Measurements from ENCODE around the gene VWF.

DNA sequence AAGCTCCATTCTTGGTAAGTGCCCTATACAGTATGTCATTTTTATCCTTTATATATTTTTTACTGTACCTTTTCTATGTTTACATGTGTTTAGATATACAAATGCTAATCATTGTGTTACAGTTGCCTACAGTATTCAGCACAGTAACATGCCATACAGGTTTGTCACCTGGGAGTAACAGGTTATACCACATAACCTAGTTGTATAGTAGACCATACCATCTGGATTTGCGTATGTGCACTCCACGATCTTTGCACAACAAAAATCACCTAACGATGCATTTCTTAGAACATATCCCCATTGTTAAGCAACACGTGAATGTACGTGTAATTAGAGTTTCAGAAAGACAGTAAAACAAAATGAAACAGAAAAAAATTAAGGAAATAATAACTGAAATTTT, 167.5 kb downstream of the VWF start:
- TF ChIP-seq, protein P1, sequence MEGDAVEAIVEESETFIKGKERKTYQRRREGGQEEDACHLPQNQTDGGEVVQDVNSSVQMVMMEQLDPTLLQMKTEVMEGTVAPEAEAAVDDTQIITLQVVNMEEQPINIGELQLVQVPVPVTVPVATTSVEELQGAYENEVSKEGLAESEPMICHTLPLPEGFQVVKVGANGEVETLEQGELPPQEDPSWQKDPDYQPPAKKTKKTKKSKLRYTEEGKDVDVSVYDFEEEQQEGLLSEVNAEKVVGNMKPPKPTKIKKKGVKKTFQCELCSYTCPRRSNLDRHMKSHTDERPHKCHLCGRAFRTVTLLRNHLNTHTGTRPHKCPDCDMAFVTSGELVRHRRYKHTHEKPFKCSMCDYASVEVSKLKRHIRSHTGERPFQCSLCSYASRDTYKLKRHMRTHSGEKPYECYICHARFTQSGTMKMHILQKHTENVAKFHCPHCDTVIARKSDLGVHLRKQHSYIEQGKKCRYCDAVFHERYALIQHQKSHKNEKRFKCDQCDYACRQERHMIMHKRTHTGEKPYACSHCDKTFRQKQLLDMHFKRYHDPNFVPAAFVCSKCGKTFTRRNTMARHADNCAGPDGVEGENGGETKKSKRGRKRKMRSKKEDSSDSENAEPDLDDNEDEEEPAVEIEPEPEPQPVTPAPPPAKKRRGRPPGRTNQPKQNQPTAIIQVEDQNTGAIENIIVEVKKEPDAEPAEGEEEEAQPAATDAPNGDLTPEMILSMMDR (IDR thresholded peaks at IDR 0.05; ENCODE audit: low read depth, low read length) = no peak
- TF ChIP-seq MAX (IDR thresholded peaks at IDR 0.05; ENCODE audit: low read depth, low read length) (no peak), POLR2A (IDR thresholded peaks at IDR 0.05; ENCODE audit: extremely low read depth, insufficient read length) (no peak)

Data from NB4 (cell line).